DMS 273 (cell line): Measurements from ENCODE around the gene ERVV-1.
A peak's percentile ranks its signal among the peaks of the same experiment; 100 is the strongest.
"Not testable (repeated sequence)": the region's sequence is repeated elsewhere in the genome, so short reads cannot be mapped to it uniquely, and the experiment has no call there.

Experiments used
- DNase-seq: peaks from one replicate; lab custom pipeline; 2025; ENCODE audit not compliant: unreplicated experiment; lab: John Stamatoyannopoulos, UW

ERVV-1 gene

GRCh38 chr19:53019684-53020083, 6.0 kb downstream of the ERVV-1 start:
- peak; percentile 9 for DNase-seq

- DNase-seq = not testable (repeated sequence)
Measured at GRCh38 chr19:53028306-53028705, 14.6 kb downstream of the ERVV-1 start.

- no peak for DNase-seq
Measured at GRCh38 chr19:53034054-53034453, 20.3 kb downstream of the ERVV-1 start.

GRCh38 chr19:53034948-53035675, 21.4 kb downstream of the ERVV-1 start:
- no peak for DNase-seq

- peak; percentile 87 for DNase-seq
Measured at GRCh38 chr19:53037101-53038097, 23.7 kb downstream of the ERVV-1 start.

GRCh38 chr19:53041366-53041765, 27.6 kb downstream of the ERVV-1 start:
- DNase-seq = no peak

GRCh38 chr19:53045536-53045935, 31.8 kb downstream of the ERVV-1 start:
- DNase-seq = no peak

- no peak for DNase-seq
Measured at GRCh38 chr19:53047379-53047778, 33.7 kb downstream of the ERVV-1 start.

- peak; percentile 34 for DNase-seq
Measured at GRCh38 chr19:53055117-53055516, 41.4 kb downstream of the ERVV-1 start.

- DNase-seq = peak; percentile 76
Measured at GRCh38 chr19:53057904-53058580, 44.3 kb downstream of the ERVV-1 start.
